Measurements from ENCODE around the gene UBL5. TPM values are rescaled to one million over a fixed set of nuclear protein-coding genes. Genes with fewer than 3 reads are reported as not detected.
"Not testable (repeated sequence)": the region's sequence is repeated elsewhere in the genome, so short reads cannot be mapped to it uniquely, and the experiment has no call there.

Gene UBL5
- total RNA-seq, 1 donor from 2014 or later: 331 TPM

- Mint-ChIP-seq H3K36me3 (ENCODE audit: low read depth) (peaks cover 31% of the 10 kb centered on the region), H3K27me3 (ENCODE audit: low read depth) (no peaks in the 10 kb centered on the region), H3K4me3 (ENCODE audit: low read depth) (peak overlapping the region; percentile 90), H3K27ac (peak overlapping the region; percentile 87), H3K9me3 (peaks cover 18% of the 10 kb centered on the region), H3K4me1 (ENCODE audit: low read depth) (peaks cover 21% of the 10 kb centered on the region)
- intact Hi-C loops (cut with micrococcal nuclease): loop anchor here (1.0 to 5.0 kb wide), 5 partner anchors 8 to 1143 kb away; partner anchors contain the start of genes SMARCA4, UBL5 and ZNF561
- no peak for DNase-seq (ENCODE audit: low spot score)
Measured at GRCh38 chr19:9819596-9819909, 8.2 kb upstream of the UBL5 start.

- Mint-ChIP-seq H3K36me3 (ENCODE audit: low read depth) (peaks cover 26% of the 10 kb centered on the region), H3K4me1 (ENCODE audit: low read depth) (peaks cover 21% of the 10 kb centered on the region), H3K9me3 (peaks cover 14% of the 10 kb centered on the region), H3K4me3 (ENCODE audit: low read depth) (peak overlapping the region; percentile 90)
- H3K27me3 Mint-ChIP-seq (ENCODE audit: low read depth); H3K27ac Mint-ChIP-seq; intact Hi-C loops (cut with micrococcal nuclease); DNase-seq (ENCODE audit: low spot score): not testable (repeated sequence)
Measured at GRCh38 chr19:9820034-9820433, 7.7 kb upstream of the UBL5 start.

- H3K4me1 Mint-ChIP-seq (ENCODE audit: low read depth): peaks cover 18% of the 10 kb centered on the region
- H3K36me3 Mint-ChIP-seq (ENCODE audit: low read depth): peaks cover 19% of the 10 kb centered on the region
- intact Hi-C loops (cut with micrococcal nuclease): no loop called here
- no peak for DNase-seq (ENCODE audit: low spot score)
- H3K27me3 Mint-ChIP-seq (ENCODE audit: low read depth): no peaks in the 10 kb centered on the region
- H3K27ac Mint-ChIP-seq: no peak overlapping the region
- H3K4me3 Mint-ChIP-seq (ENCODE audit: low read depth): no peak overlapping the region
- H3K9me3 Mint-ChIP-seq: no peaks in the 10 kb centered on the region
Measured at GRCh38 chr19:9823816-9824215, 3.9 kb upstream of the UBL5 start.

GRCh38 chr19:9828551-9829063 lies 889 bp downstream of the UBL5 start:
- H3K27ac Mint-ChIP-seq: peak overlapping the region; percentile 46
- peak overlapping the region; percentile 99 for H3K4me3 Mint-ChIP-seq (ENCODE audit: low read depth)
- no peaks in the 10 kb centered on the region for H3K9me3 Mint-ChIP-seq
- no peak for DNase-seq (ENCODE audit: low spot score)
- H3K36me3 Mint-ChIP-seq (ENCODE audit: low read depth): peaks cover 27% of the 10 kb centered on the region
- intact Hi-C loops (cut with micrococcal nuclease): no loop called here
- no peaks in the 10 kb centered on the region for H3K27me3 Mint-ChIP-seq (ENCODE audit: low read depth)
- peaks cover 12% of the 10 kb centered on the region for H3K4me1 Mint-ChIP-seq (ENCODE audit: low read depth)

DNA sequence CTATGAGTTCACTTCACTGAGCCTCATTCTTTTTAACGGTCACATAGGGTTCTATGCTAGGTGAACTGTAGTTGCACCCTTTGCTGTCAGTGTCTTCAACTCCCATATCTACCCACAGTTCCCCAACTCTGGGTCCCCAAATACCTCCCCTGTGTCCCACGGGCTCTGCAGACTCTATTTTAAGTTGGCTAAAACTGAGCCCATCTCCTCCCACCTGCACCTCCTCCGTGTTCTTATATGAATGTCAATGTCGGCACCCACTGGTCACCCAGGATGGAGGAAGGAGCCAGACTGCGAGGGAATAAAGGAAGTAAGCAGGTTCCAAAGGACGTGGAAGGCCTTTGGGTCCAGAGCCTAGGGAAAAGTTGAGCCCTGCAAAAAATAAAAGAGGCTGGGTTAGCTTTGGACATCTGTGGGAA lies 6.6 kb downstream of the UBL5 start:
- Mint-ChIP-seq H3K36me3 (ENCODE audit: low read depth) (peaks cover 26% of the 10 kb centered on the region), H3K4me3 (ENCODE audit: low read depth) (peak overlapping the region; percentile 90), H3K4me1 (ENCODE audit: low read depth) (peaks cover 14% of the 10 kb centered on the region), H3K27ac (peak overlapping the region; percentile 74), H3K27me3 (ENCODE audit: low read depth) (no peaks in the 10 kb centered on the region), H3K9me3 (no peaks in the 10 kb centered on the region)
- DNase-seq (ENCODE audit: low spot score): no peak
- intact Hi-C loops (cut with micrococcal nuclease): no loop called here

DNA sequence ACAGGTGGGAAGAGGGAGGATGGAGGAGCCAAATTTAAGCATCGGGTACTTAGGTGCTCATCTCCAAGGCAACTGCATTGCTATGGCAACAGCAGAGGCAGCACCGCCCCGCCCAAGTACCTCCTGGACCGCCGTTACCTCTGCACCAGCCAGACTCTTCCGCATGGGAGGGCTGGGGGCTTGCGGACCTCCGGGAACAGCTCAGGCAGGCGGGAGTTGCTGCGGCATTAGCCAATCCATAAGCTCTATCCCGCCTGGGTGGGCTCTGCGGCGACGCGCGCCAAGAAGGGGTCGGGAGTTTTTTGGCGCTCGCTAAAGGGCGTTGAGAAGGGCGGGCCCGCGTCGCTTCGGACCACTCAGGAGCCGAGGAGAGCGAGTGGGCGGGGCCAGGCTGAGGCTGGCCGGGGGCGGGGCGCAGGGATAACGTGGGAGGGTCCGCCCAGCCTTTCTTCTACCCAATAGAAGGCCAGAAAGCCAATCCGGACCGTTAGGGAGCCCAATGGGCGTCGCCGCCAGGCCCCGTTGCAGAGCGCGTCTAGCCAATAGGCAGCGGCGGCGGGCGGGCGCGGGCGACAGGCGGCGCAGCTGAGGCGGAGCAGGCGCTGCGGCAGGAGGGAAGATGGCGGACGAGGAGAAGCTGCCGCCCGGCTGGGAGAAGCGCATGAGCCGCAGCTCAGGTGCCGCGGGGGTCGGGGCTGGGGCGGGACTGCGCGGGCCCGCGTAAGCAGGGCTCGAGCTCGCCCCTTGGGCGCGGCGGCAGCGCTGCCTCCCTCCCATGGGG lies 7.2 kb downstream of the UBL5 start, which contains the start of gene PIN1:
TSS of gene PIN1 (plus strand) at position 593 of the 781 bp plus-strand sequence. CDS start at position 620, 27 bp downstream.
- no peaks in the 10 kb centered on the region for H3K9me3 Mint-ChIP-seq
- H3K4me1 Mint-ChIP-seq (ENCODE audit: low read depth): peaks cover 14% of the 10 kb centered on the region
- H3K27ac Mint-ChIP-seq: peak within 1 kb of the TSS; percentile 74
- H3K27me3 Mint-ChIP-seq (ENCODE audit: low read depth): no peaks in the 10 kb centered on the region
- peak within 1 kb of the TSS; percentile 90 for H3K4me3 Mint-ChIP-seq (ENCODE audit: low read depth)
- DNase-seq (ENCODE audit: low spot score): peak; percentile 99
- intact Hi-C loops (cut with micrococcal nuclease): loop anchor here (1.0 kb wide), 1 partner anchor 79 kb away; no protein-coding TSS in a partner anchor
- peaks cover 27% of the 10 kb centered on the region for H3K36me3 Mint-ChIP-seq (ENCODE audit: low read depth)

DNA sequence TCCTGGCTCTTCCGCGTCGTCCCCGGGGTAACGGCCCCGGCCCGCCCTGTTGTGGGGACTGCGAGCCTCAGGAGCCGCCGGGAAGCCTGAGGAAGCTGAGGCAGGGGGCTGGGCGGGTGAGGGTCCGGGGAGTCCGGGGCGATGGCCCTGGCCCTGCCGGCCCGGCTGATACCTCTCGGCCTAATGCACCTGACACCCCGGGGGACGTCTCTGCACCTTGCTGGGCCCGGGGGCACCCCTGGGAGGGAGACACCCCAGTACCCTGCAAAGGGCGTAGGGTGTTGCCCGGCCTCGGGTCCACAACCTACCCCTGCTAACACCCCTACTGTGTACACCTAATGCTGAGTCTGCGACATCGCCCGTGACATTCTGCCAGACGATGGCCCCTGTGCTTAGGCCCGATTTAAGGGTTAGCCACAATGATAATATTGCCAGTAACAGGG lies 7.8 kb downstream of the UBL5 start:
- Mint-ChIP-seq H3K9me3 (no peaks in the 10 kb centered on the region), H3K4me3 (ENCODE audit: low read depth) (peak overlapping the region; percentile 85), H3K36me3 (ENCODE audit: low read depth) (peaks cover 28% of the 10 kb centered on the region), H3K27ac (peak overlapping the region; percentile 65), H3K27me3 (ENCODE audit: low read depth) (no peaks in the 10 kb centered on the region), H3K4me1 (ENCODE audit: low read depth) (peaks cover 14% of the 10 kb centered on the region)
- no peak for DNase-seq (ENCODE audit: low spot score)
- intact Hi-C loops (cut with micrococcal nuclease): loop anchor here (1.0 kb wide), 1 partner anchor 79 kb away; no protein-coding TSS in a partner anchor

- intact Hi-C loops (cut with micrococcal nuclease): no loop called here
- peaks cover 30% of the 10 kb centered on the region for H3K36me3 Mint-ChIP-seq (ENCODE audit: low read depth)
Measured at GRCh38 chr19:9836021-9836420, 8.3 kb downstream of the UBL5 start.

GRCh38 chr19:9838324-9838723 lies 10.6 kb downstream of the UBL5 start:
- no peaks in the 10 kb centered on the region for H3K9me3 Mint-ChIP-seq
- intact Hi-C loops (cut with micrococcal nuclease): no loop called here
- H3K27me3 Mint-ChIP-seq (ENCODE audit: low read depth): no peaks in the 10 kb centered on the region
- peaks cover 53% of the 10 kb centered on the region for H3K36me3 Mint-ChIP-seq (ENCODE audit: low read depth)
- H3K27ac Mint-ChIP-seq: no peak overlapping the region
- H3K4me1 Mint-ChIP-seq (ENCODE audit: low read depth): peaks cover 14% of the 10 kb centered on the region
- no peak overlapping the region for H3K4me3 Mint-ChIP-seq (ENCODE audit: low read depth)
- DNase-seq (ENCODE audit: low spot score): no peak

More at GRCh38 chr19:9836021-9836420, 8.3 kb downstream of the UBL5 start:
- Mint-ChIP-seq H3K4me3 (ENCODE audit: low read depth) (peak overlapping the region; percentile 85), H3K27ac (peak overlapping the region; percentile 65), H3K4me1 (ENCODE audit: low read depth) (peaks cover 14% of the 10 kb centered on the region), H3K27me3 (ENCODE audit: low read depth) (no peaks in the 10 kb centered on the region), H3K9me3 (no peaks in the 10 kb centered on the region)
- DNase-seq (ENCODE audit: low spot score): no peak

GRCh38 chr19:9839415-9839814 lies 11.7 kb downstream of the UBL5 start:
- H3K4me3 Mint-ChIP-seq (ENCODE audit: low read depth): no peak overlapping the region
- no peak for DNase-seq (ENCODE audit: low spot score)
- no peak overlapping the region for H3K27ac Mint-ChIP-seq
- no peaks in the 10 kb centered on the region for H3K27me3 Mint-ChIP-seq (ENCODE audit: low read depth)
- intact Hi-C loops (cut with micrococcal nuclease): no loop called here
- peaks cover 12% of the 10 kb centered on the region for H3K4me1 Mint-ChIP-seq (ENCODE audit: low read depth)
- H3K9me3 Mint-ChIP-seq: no peaks in the 10 kb centered on the region
- H3K36me3 Mint-ChIP-seq (ENCODE audit: low read depth): peaks cover 64% of the 10 kb centered on the region

DNA sequence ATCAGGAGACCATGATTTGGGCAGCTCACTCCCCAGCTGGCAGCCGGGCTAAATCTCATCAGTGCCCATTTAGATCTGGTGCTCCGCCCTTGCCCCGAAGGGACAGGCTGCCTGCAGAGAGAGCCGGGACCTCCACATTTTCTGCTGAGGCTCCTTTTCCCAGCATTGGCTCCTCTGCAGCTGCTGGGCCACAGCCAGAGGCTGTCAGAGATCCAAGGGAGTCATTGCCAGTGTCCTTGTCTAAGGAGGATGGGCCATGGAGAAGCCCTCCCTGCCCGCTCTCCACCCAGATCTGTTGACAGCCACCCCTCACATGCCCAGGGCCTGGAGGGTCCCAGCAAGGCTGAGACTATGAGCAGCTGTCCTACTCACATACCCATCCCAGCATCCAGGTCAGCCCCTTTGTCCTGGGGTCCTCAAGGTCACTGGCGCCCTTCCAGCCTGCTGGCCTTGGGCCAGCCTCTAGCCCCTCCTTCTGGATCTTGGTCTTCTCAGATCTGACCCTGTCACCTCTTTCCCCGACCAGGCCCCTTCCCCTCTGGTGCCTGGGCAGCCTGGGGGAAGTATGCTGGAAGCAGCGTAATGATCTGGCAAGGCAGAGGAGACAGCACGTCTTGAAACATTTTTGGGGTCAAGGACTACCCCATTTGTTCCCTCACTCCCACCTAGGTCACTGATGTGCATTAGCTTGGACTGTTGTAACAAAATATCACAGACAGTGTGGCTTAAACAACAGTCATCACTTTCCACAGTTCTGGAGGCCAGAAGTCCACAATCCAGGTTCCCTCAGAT lies 15.3 kb downstream of the UBL5 start:
- DNase-seq (ENCODE audit: low spot score): no peak
- Mint-ChIP-seq H3K27ac (no peak overlapping the region), H3K9me3 (no peaks in the 10 kb centered on the region), H3K4me1 (ENCODE audit: low read depth) (no peaks in the 10 kb centered on the region), H3K4me3 (ENCODE audit: low read depth) (no peak overlapping the region), H3K27me3 (ENCODE audit: low read depth) (no peaks in the 10 kb centered on the region), H3K36me3 (ENCODE audit: low read depth) (peaks cover 69% of the 10 kb centered on the region)
- intact Hi-C loops (cut with micrococcal nuclease): no loop called here

- H3K4me1 Mint-ChIP-seq (ENCODE audit: low read depth); DNase-seq (ENCODE audit: low spot score); H3K27me3 Mint-ChIP-seq (ENCODE audit: low read depth); H3K4me3 Mint-ChIP-seq (ENCODE audit: low read depth); intact Hi-C loops (cut with micrococcal nuclease); H3K9me3 Mint-ChIP-seq; H3K27ac Mint-ChIP-seq: not testable (repeated sequence)
- peaks cover 67% of the 10 kb centered on the region for H3K36me3 Mint-ChIP-seq (ENCODE audit: low read depth)
Measured at GRCh38 chr19:9843626-9844273, 16.0 kb downstream of the UBL5 start.
